NCI-H524 (cell line): ENCODE data around the gene CHST1.

Source experiments
- DNase-seq, 2 experiments: peaks; one replicate each; lab custom pipeline; 2025; lab: John Stamatoyannopoulos, UW

CHST1 gene

GRCh38 chr11:45606514-45607281 is 58.7 kb downstream of the CHST1 start:
- DNase-seq = peak; percentile 84 to 85

GRCh38 chr11:45605051-45605450 is 60.4 kb downstream of the CHST1 start:
- DNase-seq = no peak

- no peak for DNase-seq
Measured at GRCh38 chr11:45603946-45604682, 61.3 kb downstream of the CHST1 start.

- no peak for DNase-seq
Measured at GRCh38 chr11:45599161-45599943, 66.1 kb downstream of the CHST1 start.
